HG03066 (cell line): ENCODE results near the gene CNMD.

Experiments
- ATAC-seq: cut with Tn5 transposase; IDR thresholded peaks from one replicate; pipeline ENCODE4 v1.9.1; 2021; ENCODE audit warnings: low read depth; ENCODE audit not compliant: unreplicated experiment

Gene CNMD

GRCh38 chr13:52739468-52740071 is at the start of gene CNMD:
TSS of gene CNMD (minus strand) at chr13:52739820. CDS start at chr13:52739701, 119 bp downstream.
- no peak for ATAC-seq

GRCh38 chr13:52788011-52788410 is 48.4 kb upstream of the CNMD start:
- ATAC-seq, result no peak

GRCh38 chr13:52787235-52787634 is 47.6 kb upstream of the CNMD start:
- no peak for ATAC-seq

GRCh38 chr13:52786766-52787165 is 47.1 kb upstream of the CNMD start:
- no peak for ATAC-seq

GRCh38 chr13:52785739-52786138 is 46.1 kb upstream of the CNMD start:
- no peak for ATAC-seq

- ATAC-seq, result no peak
Measured at GRCh38 chr13:52784591-52785340, 45.1 kb upstream of the CNMD start.

- ATAC-seq, result no peak
Measured at GRCh38 chr13:52783943-52784342, 44.3 kb upstream of the CNMD start.

- ATAC-seq, result no peak
Measured at GRCh38 chr13:52782471-52783448, 43.1 kb upstream of the CNMD start.

GRCh38 chr13:52780611-52781010 is 41.0 kb upstream of the CNMD start:
- ATAC-seq, result no peak

GRCh38 chr13:52780092-52780491 is 40.5 kb upstream of the CNMD start:
- ATAC-seq, result no peak

- ATAC-seq, result no peak
Measured at GRCh38 chr13:52779103-52779502, 39.5 kb upstream of the CNMD start.

- ATAC-seq, result no peak
Measured at GRCh38 chr13:52776726-52777125, 37.1 kb upstream of the CNMD start.

- no peak for ATAC-seq
Measured at GRCh38 chr13:52775511-52775910, 35.9 kb upstream of the CNMD start.

- no peak for ATAC-seq
Measured at GRCh38 chr13:52767949-52768516, 28.4 kb upstream of the CNMD start.

- ATAC-seq, result no peak
Measured at GRCh38 chr13:52765611-52766390, 26.2 kb upstream of the CNMD start.

- ATAC-seq, result no peak
Measured at GRCh38 chr13:52760077-52760476, 20.5 kb upstream of the CNMD start.

- ATAC-seq, result no peak
Measured at GRCh38 chr13:52758114-52758513, 18.5 kb upstream of the CNMD start.

GRCh38 chr13:52751196-52751595 is 11.6 kb upstream of the CNMD start:
- no peak for ATAC-seq

GRCh38 chr13:52750713-52751112 is 11.1 kb upstream of the CNMD start:
- ATAC-seq, result no peak

GRCh38 chr13:52749419-52749818 is 9.8 kb upstream of the CNMD start:
- ATAC-seq, result no peak
